NCI-H2081 (cell line): Measurements from ENCODE around the gene PPP1R14D.
A peak's percentile ranks its signal among the peaks of the same experiment; 100 is the strongest.
"Not testable (repeated sequence)": the region's sequence is repeated elsewhere in the genome, so short reads cannot be mapped to it uniquely, and the experiment has no call there.

Experiments
- DNase-seq, 2 experiments: peaks; one replicate each; lab custom pipeline; 2025; lab: John Stamatoyannopoulos, UW

The PPP1R14D gene, protein sequence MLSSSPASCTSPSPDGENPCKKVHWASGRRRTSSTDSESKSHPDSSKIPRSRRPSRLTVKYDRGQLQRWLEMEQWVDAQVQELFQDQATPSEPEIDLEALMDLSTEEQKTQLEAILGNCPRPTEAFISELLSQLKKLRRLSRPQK

DNA sequence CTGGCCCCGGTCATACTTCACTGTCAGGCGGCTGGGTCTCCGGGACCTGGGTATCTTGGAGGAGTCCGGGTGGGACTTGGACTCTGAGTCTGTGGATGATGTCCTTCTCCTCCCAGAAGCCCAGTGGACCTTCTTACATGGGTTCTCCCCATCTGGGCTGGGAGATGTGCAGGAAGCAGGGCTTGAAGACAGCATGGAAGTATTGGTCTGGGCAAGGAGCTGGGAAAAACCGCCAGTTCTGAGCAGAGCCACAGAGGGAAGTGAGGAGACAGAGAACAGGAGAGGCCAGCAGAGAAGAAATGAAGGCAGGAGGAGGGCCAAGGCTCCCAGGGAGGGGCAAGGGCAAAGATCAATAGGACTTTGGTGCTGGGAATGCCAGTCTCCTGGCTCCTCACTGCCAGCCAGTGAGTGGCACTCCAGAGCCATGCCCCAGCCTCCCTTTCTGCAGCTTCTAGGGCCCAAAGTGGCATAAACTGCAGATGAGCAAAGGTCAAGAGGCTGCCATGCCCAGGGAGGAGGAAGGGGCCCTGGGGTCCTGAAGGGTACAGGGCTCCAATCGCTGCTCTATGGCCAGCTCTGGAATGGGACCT is at the start of gene PPP1R14D:
Gene PPP1R14D (minus strand): TSS at position 262 of the 590 bp plus-strand sequence. CDS start 67 bp downstream, at position 195.
- DNase-seq: no peak

DNA sequence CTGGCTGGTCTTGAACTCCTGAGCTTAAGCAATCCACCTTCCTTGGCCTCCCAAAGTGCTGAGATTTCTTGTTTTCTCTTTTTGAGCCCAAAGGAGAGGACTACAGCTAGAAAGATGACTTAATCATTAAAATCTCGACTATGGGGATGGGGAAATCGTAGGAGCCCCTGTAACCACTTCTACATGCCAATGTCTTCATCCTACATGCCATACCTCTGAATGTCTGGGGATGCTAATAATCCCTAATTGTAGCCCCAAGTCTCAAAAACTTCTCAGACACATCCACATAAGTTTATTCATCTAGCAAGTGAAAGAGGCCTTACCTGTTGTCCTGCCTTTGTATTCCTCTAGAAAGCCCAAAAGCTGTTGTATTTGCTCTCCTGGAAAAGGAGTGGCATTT is 49.2 kb upstream of the PPP1R14D start:
- DNase-seq: no peak

DNA sequence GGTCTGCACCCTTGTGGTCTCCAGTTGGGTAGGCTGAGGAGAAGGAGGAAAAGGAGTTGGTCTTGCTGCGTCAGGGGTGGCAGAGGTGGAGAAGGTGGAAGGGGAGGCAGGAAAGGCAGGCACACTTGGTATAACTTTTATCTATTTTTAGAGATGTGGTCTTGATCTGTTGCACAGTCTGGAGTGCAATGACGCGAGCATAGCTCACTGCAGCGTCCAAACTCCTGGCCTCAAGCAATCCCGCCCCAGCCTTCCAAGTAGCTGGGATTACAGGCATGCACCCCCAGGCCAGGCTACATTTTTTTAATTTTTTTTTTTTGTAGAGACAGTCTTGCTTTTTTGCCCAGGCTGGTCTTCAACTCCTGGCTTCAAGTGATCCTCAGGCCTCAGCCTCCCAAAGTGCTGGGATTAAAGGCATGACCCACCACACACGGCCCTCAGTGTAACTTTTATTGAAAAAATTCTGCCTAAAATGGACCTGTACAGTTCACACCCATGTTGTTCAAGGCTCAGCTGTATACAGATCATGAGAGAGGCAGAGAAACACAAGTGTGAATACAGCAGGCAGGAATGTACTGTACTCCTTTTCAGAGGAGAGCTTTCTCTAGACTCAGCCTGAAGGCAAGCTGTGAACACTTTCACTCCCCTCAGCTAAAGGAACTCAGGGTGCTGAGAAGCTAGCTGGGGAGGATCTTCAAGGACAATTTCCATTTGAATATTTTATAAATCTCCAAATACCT is 47.7 kb upstream of the PPP1R14D start:
- DNase-seq: no peak

DNA sequence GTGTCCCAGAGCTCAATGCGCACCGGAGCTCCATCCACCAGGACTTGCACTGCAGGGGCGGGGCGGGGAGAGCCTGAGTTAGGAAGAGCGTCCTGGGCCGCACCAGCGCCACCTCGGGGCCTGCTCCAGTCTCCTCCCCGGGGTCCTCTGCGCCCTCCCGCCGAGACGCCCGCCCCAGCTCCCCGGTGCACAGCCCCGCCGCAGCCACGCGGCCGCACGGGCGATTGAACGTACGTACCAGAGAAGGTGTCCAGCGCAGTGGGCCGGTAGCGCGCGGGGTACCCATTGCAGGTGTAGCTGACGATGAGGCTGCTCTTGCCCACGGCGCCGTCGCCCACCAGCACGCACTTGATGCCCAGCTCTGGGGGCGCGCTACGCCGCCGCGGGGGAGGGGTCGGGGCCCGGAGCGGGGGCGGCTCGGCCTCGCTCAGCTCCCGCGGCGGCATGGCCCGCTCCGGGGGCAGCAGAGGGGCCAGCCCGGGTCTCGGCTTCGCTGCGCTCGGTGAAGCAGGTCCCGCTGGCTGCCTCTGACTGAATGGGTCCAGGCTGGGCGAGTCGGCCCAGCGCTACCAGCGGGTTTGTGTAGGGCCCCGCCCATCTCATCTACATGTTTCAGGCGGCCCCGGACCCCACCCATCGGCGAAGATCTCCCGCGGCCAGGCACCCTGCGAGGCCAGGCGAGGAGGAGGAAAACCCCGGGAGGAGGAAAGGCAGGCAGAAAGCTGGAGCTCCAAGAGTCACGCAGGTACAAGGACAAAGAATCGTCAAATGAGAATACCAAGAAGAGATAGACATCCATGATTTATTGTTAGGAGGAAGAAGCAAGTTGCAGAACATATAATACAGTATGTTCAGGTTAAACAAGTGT is 45.4 kb upstream of the PPP1R14D start, which contains the start of gene RHOV:
Gene RHOV (minus strand): TSS at position 541 of the 868 bp plus-strand sequence. CDS start 95 bp downstream, at position 446.
- DNase-seq: peak; percentile 75 to 79

DNA sequence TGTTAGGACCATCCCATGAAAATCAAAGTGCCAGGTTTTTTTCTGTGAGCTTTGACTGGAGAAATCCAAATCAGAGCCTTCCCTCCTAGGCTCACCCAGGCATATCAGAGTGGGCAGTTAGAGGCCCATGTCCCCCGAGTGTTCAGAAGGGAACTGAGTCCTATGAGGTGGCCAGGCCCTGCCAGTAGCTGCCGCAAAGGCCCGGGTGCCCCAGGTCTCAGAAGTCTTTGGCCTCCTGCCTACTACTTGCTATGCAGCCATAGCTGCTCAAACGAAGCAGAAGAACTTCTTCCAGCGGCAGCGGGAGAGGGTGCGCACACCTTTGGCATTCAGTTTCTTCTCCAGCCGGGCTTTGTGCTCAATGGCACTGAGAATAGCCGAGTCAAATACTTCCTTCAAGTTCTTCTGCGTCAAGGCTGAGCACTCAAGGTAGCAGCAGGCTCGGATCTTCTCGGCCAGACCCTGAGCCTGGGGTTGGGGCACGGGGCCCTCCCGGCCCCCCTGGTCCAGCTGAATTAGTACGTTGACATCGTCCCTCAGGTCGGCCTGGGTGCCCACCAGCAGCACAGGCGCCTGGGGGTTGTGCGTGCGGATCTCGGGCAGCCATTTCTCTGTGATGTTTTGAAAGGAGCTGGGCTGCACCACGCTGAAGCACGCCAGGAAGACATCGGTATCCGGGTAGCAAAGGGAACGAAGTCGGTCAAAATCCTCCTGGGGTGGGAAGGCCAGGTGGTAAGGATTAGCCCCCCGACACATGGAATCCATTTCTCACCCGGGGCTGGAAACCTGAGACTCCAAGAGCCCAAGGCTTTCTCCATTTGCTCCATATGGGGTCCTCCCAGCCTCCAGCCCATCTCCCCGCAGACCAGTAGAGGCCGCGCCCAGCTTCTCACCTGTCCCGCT is 44.5 kb upstream of the PPP1R14D start:
- no peak for DNase-seq

DNA sequence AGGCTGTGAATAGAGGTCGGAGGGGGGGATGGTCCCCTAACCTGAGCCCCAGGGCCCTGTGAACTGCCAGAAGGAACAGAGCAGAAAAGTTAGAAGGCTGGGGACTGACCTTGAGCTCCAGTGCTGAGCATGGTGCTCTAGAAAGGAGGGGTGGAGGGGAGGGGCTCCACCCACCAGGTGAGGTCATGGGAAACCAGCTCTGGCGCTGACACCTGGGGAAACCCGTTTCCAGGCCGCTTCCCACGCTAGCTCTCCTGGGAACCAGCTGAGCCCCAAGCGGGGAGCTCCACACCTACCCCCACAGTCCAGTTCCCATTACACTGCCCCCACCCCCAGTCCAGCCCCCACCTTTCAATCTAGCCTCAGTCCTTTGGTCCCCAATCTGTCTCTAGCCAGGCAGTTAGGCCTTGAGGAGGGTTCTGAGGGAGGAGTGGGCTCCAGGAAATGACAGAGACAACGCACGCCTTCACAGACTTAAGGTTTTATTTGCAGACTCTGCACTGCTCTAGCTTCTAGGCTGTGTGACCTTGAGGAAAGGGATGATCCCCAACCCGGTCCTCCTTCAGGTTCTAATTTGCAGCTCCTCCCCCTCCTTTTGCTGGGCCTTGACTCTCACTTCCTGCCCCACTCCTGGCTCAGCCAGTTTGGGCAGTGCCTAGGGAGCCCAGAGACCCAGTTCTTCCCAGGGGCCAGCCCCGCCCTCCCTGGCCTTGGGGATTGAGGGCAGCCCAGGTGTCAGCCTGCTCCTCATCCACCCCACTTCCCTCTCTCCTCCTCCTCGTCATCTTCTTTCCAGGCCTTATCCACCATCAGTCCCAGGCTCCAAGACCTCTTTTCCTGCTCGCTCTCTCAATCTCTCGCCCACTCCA is 43.5 kb upstream of the PPP1R14D start:
- DNase-seq: no peak

DNA sequence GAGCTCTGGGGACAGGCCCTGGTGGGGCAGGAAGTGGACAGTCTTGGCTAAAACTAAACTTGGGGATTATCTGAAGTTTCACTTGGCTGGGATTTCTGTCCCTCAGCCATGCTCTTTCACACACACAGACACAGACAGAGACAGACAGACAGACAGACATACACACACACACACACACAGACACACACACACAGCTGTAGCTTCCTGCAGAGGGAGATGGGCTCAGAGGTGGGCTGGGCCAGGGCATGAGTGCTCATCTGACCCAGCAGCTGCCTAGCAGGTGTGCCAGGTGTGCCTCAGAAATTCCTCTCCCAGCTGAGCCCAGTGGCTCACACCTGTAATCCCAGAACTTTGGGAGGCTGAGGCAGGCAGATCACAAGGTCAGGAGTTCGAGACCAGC is 42.2 kb upstream of the PPP1R14D start:
- no peak for DNase-seq

DNA sequence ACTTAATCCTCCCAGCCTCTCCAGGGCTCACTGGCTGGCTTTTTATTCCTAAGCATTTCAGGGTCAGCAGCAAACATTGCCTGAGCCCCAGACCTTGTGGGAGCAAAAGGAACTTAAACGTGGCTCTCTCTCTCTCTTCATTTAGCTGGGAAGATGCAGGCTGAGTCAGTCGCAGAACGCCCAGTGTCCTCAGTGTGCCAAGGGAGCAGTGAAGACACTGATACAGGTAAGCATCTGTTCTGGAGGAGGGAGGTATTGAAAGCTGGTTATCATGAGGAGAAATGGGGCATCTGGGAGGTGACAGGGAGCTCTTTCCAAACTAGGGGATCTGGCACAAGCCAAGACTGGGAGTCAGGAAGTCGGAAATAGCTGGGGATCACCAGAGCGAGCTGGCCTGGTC is 41.2 kb upstream of the PPP1R14D start:
- DNase-seq: no peak

DNA sequence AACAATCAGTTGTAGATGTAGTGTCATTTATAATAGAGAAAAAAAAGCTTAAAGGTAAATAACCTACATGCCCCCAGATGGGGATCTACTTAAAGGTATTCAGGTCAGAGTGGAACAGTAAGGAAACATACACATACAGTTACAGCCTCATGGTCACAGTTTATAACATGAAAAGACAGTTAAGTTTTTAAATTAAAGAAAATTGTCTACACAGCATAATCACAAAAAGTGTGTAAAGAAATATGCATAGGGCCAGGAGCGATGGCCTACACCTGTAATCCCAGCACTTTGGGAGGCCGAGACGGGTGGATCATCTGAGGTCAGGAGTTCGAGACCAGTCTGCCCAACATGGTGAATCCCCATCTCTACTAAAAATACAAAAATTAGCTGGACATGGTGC is 38.7 kb upstream of the PPP1R14D start:
- DNase-seq: no peak

DNA sequence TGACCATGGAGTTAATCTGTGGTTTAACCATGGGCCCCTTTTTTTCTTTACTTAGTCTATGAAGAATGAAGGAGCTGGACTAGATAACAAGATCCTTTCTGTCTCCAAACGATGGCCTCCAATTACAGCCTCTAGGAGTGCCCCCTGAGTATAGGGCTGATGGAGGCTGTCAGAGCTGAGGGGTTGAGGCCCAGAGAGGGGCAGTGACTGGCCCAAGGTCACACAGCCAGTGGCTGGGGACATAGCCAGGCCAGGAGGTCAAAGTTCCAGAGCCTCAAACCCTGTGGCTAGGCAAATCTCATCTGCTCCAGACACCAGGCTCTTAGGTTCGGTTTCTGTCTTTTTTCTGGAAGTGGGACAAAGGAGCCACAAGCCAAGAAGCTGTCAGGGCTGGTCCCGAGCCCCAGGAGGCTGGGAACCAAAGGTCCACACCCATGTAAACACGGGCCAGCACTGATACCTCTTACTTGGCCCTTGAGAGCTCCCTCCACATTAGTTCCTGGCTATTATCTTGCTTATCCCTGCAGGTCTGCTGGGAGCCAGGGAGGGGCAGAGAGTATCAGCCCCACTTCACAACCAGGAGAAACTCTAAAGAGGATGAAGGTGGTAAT is 35.3 kb upstream of the PPP1R14D start:
- no peak for DNase-seq

DNA sequence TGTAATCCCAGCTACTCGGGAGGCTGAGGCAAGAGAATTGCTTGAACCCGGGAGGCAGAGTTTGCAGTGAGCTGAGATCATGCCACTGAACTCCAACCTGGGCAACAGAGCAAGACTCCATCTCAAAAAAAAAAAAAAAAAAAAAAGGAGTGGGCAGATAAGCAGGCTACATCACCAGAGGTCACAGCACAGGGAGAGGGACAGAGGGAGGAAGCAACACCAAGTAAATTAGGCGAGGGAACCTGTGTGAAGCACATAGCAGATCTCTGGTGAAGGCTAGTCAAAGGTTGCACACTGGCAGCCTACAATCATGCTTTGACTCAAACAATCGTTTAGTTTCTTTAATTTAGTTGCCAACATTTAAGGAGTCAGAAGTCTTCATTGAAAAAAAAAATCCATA is 32.6 kb upstream of the PPP1R14D start:
- not testable (repeated sequence) for DNase-seq

DNA sequence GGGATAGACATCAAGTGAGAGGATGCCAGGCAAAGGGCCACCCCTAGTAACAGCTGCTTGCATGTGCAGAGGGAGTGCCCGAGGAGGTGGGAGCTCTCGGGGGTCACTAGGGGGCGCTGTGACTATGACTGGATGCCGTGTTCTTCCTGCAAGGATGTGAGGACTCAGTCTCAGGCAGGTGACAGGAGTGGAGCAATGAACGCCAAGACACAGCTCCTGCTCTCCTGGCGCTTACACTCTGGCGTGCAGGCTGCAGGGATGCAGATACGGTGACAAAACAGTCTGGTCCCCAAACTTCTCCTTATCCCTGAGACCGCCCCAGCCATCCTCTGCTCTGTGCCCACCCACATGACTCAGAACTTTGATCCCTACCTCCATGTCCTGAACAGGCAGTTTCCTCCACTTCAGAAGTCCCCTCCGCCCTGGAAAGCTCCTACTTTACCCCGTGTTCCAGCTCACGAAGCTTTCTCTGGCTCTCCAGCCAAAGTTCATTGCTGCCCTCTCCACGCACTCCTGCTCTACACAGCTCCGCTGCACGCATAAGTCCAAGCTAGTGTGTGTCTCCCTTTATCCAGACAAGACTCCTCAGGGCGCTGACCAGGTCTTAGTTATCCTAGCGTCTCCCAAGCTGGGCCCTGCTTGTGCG is 30.8 kb upstream of the PPP1R14D start:
- DNase-seq: peak; percentile 72 to 75

DNA sequence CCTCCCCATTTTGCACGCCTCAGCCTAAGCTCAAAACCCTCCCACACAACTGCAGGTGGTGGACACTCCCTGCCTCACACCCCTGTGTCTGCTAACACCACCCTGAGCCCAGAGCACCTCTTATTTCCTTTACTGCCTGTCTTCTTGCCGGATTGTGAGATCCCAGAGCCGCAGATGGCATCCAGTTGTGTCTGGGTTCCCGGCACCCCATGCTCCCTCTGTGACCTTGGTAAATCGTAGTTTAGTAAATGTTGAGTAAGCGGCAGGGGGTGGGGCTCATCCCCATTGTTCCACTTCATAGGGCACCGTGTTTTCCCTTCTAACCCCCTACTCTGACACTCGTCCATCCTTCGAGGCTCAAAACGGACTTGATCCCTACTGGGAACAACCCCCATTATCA is 30.2 kb upstream of the PPP1R14D start:
- DNase-seq: no peak

DNA sequence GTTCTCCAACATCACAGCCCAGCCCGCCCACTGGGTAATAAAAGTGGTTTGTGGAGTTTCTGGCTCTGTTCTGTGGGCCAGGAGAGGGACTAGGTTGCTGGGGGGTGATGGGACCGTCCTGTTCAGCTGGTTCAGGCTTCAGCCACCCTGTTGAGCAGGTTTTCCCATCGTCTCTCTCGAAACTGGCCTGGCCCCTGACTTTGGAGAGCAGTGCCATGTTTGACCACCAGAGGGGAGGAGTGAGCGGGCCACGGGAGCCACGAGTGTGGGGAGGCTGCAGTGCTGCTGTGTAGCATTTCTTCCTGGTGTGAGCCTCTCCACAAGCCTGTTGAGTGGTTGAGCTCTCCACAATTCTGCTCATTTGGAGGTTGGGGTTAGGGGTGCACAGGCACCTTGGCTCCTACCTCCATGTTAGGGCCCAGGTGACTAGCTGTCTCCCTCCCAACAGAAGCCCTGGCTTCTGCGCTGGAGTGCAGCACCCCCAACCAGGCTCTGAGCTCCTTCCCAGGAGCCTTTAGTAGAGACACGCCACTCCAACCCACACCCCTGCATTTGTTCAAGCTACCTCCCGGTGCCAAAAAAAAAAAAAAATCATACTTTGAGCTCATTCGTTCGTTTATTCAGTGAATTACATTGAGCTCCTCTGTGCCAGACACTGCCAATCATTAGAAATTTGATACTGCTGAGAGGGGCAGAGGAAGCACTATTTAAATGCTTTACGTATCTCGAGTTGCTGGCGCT is 29.3 kb upstream of the PPP1R14D start:
- DNase-seq: peak; percentile 69 to 72

DNA sequence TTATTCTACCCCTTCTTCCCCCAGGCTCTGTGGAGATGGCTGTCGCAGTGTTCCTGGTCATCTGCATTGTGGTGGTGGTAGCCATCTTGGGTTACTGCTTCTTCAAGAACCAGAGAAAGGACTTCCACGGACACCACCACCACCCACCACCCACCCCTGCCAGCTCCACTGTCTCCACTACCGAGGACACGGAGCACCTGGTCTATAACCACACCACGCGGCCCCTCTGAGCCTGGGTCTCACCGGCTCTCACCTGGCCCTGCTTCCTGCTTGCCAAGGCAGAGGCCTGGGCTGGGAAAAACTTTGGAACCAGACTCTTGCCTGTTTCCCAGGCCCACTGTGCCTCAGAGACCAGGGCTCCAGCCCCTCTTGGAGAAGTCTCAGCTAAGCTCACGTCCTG is 28.2 kb upstream of the PPP1R14D start:
- no peak for DNase-seq

DNA sequence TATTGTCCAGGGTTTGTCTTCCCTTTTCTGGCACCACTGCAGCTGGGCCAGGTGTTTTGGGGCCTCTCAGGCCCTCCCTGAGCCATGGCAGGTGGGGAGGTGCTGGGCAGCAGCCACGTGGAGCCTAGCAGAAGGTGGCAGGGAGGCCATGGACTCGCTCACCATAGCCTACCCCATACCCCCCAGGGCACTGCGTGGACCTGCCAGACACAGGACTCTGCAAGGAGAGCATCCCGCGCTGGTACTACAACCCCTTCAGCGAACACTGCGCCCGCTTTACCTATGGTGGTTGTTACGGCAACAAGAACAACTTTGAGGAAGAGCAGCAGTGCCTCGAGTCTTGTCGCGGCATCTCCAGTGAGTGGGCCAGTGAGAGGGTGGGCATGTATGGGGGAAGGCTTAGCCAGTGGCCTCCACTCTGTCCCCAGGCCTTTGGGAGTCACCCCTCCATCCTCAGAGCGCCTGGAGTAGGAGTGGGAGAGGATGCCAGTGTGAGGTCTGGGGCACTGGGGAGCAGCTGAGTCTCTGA is 27.3 kb upstream of the PPP1R14D start:
- no peak for DNase-seq

DNA sequence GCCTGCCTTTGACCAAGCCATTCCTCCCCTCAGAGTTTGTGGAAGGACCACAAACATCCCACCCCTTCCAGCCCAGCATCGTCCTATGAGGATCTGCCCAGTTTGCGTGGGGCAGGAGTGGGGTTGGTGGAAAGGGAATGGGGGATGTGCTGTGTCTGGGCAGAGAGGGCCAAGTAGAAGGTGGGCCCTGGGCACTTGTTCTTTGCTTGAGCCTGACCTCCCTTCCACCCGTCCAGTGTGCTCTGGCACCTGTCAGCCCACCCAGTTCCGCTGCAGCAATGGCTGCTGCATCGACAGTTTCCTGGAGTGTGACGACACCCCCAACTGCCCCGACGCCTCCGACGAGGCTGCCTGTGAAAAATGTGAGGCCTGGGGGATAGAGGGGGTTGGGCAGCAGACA is 25.7 kb upstream of the PPP1R14D start:
- no peak for DNase-seq

DNA sequence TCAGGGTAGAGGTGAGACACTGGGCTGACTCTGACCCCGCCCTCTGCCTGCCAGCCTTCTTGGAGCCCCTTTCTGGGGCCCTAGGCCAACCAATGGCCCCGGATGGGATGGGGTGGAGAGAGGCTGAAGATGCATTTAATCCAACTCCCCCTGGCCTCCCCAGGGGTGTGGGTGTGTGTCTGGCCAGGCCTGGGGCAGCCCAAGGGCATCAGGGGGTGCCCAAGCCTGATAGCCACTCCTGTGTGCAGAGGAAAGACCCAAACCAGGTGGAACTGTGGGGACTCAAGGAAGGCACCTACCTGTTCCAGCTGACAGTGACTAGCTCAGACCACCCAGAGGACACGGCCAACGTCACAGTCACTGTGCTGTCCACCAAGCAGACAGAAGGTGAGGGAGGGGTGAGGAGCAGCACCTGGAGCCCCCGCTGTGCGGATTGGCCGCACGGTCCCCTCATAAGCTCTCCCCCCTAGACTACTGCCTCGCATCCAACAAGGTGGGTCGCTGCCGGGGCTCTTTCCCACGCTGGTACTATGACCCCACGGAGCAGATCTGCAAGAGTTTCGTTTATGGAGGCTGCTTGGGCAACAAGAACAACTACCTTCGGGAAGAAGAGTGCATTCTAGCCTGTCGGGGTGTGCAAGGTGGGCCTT is 24.9 kb upstream of the PPP1R14D start:
- no peak for DNase-seq
